Osteocyte (in vitro differentiated cells): Measurements from ENCODE around the gene UGT3A1. TPM values are rescaled to one million over a fixed set of nuclear protein-coding genes. Genes with fewer than 3 reads are reported as not detected.

Source experiments
- DNase-seq: peaks from one replicate; pipeline ENCODE4 v3.0.0; 2021; ENCODE audit warnings: mixed read lengths; ENCODE audit not compliant: unreplicated experiment; ENCODE audit errors: extremely low spot score
- H3K27ac Mint-ChIP-seq: one replicate; pipeline ENCODE4 v1.8.0; 2021; ENCODE audit warnings: mild to moderate bottlenecking, mixed read lengths; ENCODE audit not compliant: unreplicated experiment
- H3K27me3 Mint-ChIP-seq: one replicate; pipeline ENCODE4 v1.8.0; 2021; ENCODE audit warnings: mixed read lengths; ENCODE audit not compliant: unreplicated experiment
- H3K36me3 Mint-ChIP-seq: one replicate; pipeline ENCODE4 v1.8.0; 2021; ENCODE audit warnings: mixed read lengths; ENCODE audit not compliant: unreplicated experiment
- H3K4me1 Mint-ChIP-seq: one replicate; pipeline ENCODE4 v1.8.0; 2021; ENCODE audit warnings: mixed read lengths; ENCODE audit not compliant: unreplicated experiment
- H3K4me3 Mint-ChIP-seq: one replicate; pipeline ENCODE4 v1.8.0; 2021; ENCODE audit warnings: mild to moderate bottlenecking, moderate library complexity, mixed read lengths; ENCODE audit not compliant: unreplicated experiment
- H3K9me3 Mint-ChIP-seq: one replicate; pipeline ENCODE4 v1.8.0; 2021; ENCODE audit warnings: mixed read lengths; ENCODE audit not compliant: unreplicated experiment
- CTCF ChIP-seq: fragments of 200-600 bp; sonication (generic); IDR thresholded peaks from 2 replicates; pipeline ENCODE4 v1.5.0; 2021; ENCODE audit warnings: antibody characterized with exemption, mild to moderate bottlenecking, moderate library complexity
- total RNA-seq: library from RNA; stranded (reverse); gene quantifications from 2 replicates; pipeline ENCODE4 v1.2.1, GENCODE V29; 2021

The UGT3A1 gene
- total RNA-seq, 1 donor from 2014 or later, result not detected

GRCh38 chr5:36031223-36031622, 40.0 kb upstream of the UGT3A1 start:
- H3K36me3 Mint-ChIP-seq, result no peaks in the 10 kb centered on the region
- no peaks in the 10 kb centered on the region for H3K27me3 Mint-ChIP-seq
- no peak overlapping the region for H3K4me3 Mint-ChIP-seq
- TF ChIP-seq CTCF, result no peak
- no peak overlapping the region for H3K27ac Mint-ChIP-seq
- no peaks in the 10 kb centered on the region for H3K4me1 Mint-ChIP-seq
- DNase-seq, result no peak
- no peaks in the 10 kb centered on the region for H3K9me3 Mint-ChIP-seq

- no peaks in the 10 kb centered on the region for H3K27me3 Mint-ChIP-seq
- no peak for DNase-seq
- H3K27ac Mint-ChIP-seq, result no peak overlapping the region
- no peaks in the 10 kb centered on the region for H3K9me3 Mint-ChIP-seq
- no peaks in the 10 kb centered on the region for H3K36me3 Mint-ChIP-seq
- no peaks in the 10 kb centered on the region for H3K4me1 Mint-ChIP-seq
- no peak for TF ChIP-seq CTCF
- no peak overlapping the region for H3K4me3 Mint-ChIP-seq
Observed at GRCh38 chr5:36029914-36030313, 38.7 kb upstream of the UGT3A1 start.

- Mint-ChIP-seq H3K27me3 (peaks cover 3% of the 10 kb centered on the region), H3K4me3 (no peak overlapping the region), H3K36me3 (no peaks in the 10 kb centered on the region), H3K4me1 (no peaks in the 10 kb centered on the region), H3K27ac (no peak overlapping the region), H3K9me3 (no peaks in the 10 kb centered on the region)
- TF ChIP-seq CTCF, result no peak
- DNase-seq, result no peak
Observed at GRCh38 chr5:36028816-36029465, 37.8 kb upstream of the UGT3A1 start.

- H3K36me3 Mint-ChIP-seq, result no peaks in the 10 kb centered on the region
- no peak overlapping the region for H3K4me3 Mint-ChIP-seq
- H3K27ac Mint-ChIP-seq, result no peak overlapping the region
Observed at GRCh38 chr5:36027711-36028110, 36.5 kb upstream of the UGT3A1 start.

More at GRCh38 chr5:36027711-36028110, 36.5 kb upstream of the UGT3A1 start:
- H3K4me1 Mint-ChIP-seq, result no peaks in the 10 kb centered on the region
- no peak for DNase-seq
- H3K27me3 Mint-ChIP-seq, result peaks cover 3% of the 10 kb centered on the region
- TF ChIP-seq CTCF, result no peak
- H3K9me3 Mint-ChIP-seq, result no peaks in the 10 kb centered on the region
